Measurements from ENCODE around the gene KLHDC1.

KLHDC1 gene

GRCh38 chr14:49792618-49793017, 99.7 kb downstream of the KLHDC1 start:
- no peak for DNase-seq

GRCh38 chr14:49796025-49796424, 103.1 kb downstream of the KLHDC1 start:
- no peak for DNase-seq
